ENCODE results near the gene LSAMP.

GRCh38 chr3:115808244-115808643, 637.0 kb downstream of the LSAMP start:
- TF ChIP-seq POLR2AphosphoS5 (IDR thresholded peaks at IDR 0.05; ENCODE audit: low read depth): no peak
- TF ChIP-seq CTCF (conservative IDR thresholded peaks at IDR 0.05; ENCODE audit: low read depth in 2 of 2): no peak
- no peak for TF ChIP-seq REST (IDR thresholded peaks at IDR 0.05; ENCODE audit: unreplicated experiment)
- no peak for TF ChIP-seq EZH2 (IDR thresholded peaks at IDR 0.05; ENCODE audit: low read depth, unreplicated experiment)
- no peak for TF ChIP-seq ETS1 (IDR thresholded peaks at IDR 0.05)
- TF ChIP-seq EZH2phosphoT487 (IDR thresholded peaks at IDR 0.05; ENCODE audit: unreplicated experiment): no peak
- no peak for TF ChIP-seq JUNB (IDR thresholded peaks at IDR 0.05; ENCODE audit: unreplicated experiment)
- TF ChIP-seq CREB1 (CRISPR knock-in tag; IDR thresholded peaks at IDR 0.05; ENCODE audit: low read depth): no peak
- TF ChIP-seq, protein P1, sequence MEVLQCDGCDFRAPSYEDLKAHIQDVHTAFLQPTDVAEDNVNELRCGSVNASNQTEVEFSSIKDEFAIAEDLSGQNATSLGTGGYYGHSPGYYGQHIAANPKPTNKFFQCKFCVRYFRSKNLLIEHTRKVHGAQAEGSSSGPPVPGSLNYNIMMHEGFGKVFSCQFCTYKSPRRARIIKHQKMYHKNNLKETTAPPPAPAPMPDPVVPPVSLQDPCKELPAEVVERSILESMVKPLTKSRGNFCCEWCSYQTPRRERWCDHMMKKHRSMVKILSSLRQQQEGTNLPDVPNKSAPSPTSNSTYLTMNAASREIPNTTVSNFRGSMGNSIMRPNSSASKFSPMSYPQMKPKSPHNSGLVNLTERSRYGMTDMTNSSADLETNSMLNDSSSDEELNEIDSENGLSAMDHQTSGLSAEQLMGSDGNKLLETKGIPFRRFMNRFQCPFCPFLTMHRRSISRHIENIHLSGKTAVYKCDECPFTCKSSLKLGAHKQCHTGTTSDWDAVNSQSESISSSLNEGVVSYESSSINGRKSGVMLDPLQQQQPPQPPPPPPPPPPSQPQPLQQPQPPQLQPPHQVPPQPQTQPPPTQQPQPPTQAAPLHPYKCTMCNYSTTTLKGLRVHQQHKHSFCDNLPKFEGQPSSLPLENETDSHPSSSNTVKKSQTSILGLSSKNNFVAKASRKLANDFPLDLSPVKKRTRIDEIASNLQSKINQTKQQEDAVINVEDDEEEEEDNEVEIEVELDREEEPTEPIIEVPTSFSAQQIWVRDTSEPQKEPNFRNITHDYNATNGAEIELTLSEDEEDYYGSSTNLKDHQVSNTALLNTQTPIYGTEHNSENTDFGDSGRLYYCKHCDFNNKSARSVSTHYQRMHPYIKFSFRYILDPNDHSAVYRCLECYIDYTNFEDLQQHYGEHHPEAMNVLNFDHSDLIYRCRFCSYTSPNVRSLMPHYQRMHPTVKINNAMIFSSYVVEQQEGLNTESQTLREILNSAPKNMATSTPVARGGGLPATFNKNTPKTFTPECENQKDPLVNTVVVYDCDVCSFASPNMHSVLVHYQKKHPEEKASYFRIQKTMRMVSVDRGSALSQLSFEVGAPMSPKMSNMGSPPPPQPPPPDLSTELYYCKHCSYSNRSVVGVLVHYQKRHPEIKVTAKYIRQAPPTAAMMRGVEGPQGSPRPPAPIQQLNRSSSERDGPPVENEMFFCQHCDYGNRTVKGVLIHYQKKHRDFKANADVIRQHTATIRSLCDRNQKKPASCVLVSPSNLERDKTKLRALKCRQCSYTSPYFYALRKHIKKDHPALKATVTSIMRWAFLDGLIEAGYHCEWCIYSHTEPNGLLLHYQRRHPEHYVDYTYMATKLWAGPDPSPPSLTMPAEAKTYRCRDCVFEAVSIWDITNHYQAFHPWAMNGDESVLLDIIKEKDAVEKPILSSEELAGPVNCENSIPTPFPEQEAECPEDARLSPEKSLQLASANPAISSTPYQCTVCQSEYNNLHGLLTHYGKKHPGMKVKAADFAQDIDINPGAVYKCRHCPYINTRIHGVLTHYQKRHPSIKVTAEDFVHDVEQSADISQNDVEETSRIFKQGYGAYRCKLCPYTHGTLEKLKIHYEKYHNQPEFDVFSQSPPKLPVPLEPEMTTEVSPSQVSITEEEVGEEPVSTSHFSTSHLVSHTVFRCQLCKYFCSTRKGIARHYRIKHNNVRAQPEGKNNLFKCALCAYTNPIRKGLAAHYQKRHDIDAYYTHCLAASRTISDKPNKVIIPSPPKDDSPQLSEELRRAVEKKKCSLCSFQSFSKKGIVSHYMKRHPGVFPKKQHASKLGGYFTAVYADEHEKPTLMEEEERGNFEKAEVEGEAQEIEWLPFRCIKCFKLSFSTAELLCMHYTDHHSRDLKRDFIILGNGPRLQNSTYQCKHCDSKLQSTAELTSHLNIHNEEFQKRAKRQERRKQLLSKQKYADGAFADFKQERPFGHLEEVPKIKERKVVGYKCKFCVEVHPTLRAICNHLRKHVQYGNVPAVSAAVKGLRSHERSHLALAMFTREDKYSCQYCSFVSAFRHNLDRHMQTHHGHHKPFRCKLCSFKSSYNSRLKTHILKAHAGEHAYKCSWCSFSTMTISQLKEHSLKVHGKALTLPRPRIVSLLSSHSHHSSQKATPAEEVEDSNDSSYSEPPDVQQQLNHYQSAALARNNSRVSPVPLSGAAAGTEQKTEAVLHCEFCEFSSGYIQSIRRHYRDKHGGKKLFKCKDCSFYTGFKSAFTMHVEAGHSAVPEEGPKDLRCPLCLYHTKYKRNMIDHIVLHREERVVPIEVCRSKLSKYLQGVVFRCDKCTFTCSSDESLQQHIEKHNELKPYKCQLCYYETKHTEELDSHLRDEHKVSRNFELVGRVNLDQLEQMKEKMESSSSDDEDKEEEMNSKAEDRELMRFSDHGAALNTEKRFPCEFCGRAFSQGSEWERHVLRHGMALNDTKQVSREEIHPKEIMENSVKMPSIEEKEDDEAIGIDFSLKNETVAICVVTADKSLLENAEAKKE (CRISPR knock-in tag; IDR thresholded peaks at IDR 0.05): no peak
- no peak for TF ChIP-seq STAT1 (IDR thresholded peaks at IDR 0.05; ENCODE audit: unreplicated experiment)
- TF ChIP-seq NANOG (IDR thresholded peaks at IDR 0.05; ENCODE audit: borderline replicate concordance): no peak
- no peak for TF ChIP-seq ZNF331 (CRISPR knock-in tag; IDR thresholded peaks at IDR 0.05; ENCODE audit: low read depth)
